MM.1S (cell line): ENCODE measurements around the gene EXOSC5.
"Not testable (repeated sequence)": the region's sequence is repeated elsewhere in the genome, so short reads cannot be mapped to it uniquely, and the experiment has no call there.

Experiments
- DNase-seq: peaks from one replicate; pipeline ENCODE4 v3.0.0-alpha.2; 2015
- H2AFZ ChIP-seq: fragments of 300-600 bp; sonication (generic); 2 replicates; pipeline ENCODE4 v1.6.0; 2016; ENCODE audit warnings: antibody characterized with exemption, low read length
- H3F3A ChIP-seq: fragments of 300-600 bp; sonication (generic); 2 replicates; pipeline ENCODE4 v1.6.1; 2016; ENCODE audit warnings: mild to moderate bottlenecking, antibody characterized with exemption, low read length, moderate library complexity, mixed read lengths; ENCODE audit not compliant: insufficient read depth
- H3K27ac ChIP-seq: fragments of 300-600 bp; sonication (generic); 2 replicates; pipeline ENCODE4 v1.5.1; 2016; ENCODE audit warnings: mild to moderate bottlenecking, low read length
- H3K27me3 ChIP-seq: fragments of 300-600 bp; sonication (generic); replicated peaks from 2 replicates; pipeline ENCODE4 v1.6.0; 2016; ENCODE audit warnings: low read length; ENCODE audit not compliant: insufficient read depth
- H3K36me3 ChIP-seq: fragments of 300-600 bp; sonication (generic); replicated peaks from 2 replicates; pipeline ENCODE4 v1.6.1; 2016; ENCODE audit warnings: mild to moderate bottlenecking, low read length, mixed read lengths; ENCODE audit not compliant: insufficient read depth
- H3K4me1 ChIP-seq: fragments of 300-600 bp; sonication (generic); 2 replicates; pipeline ENCODE4 v1.6.1; 2016; ENCODE audit warnings: low read length, mixed read lengths
- H3K4me2 ChIP-seq: fragments of 300-600 bp; sonication (generic); 2 replicates; pipeline ENCODE4 v1.6.0; 2016; ENCODE audit warnings: low read depth, low read length
- H3K4me3 ChIP-seq: fragments of 300-600 bp; sonication (generic); 2 replicates; pipeline ENCODE4 v1.5.1; 2016; ENCODE audit warnings: low read length, mixed read lengths
- H3K79me2 ChIP-seq: fragments of 300-600 bp; sonication (generic); 2 replicates; pipeline ENCODE4 v1.6.1; 2016; ENCODE audit warnings: mixed run types, low read length, mixed read lengths
- H3K9ac ChIP-seq: fragments of 300-600 bp; sonication (generic); 2 replicates; pipeline ENCODE4 v1.6.1; 2016; ENCODE audit warnings: low read length, mixed read lengths
- H3K9me2 ChIP-seq: fragments of 300-600 bp; sonication (generic); replicated peaks from 2 replicates; pipeline ENCODE4 v1.6.1; 2016; ENCODE audit warnings: mild to moderate bottlenecking, low read length, mixed read lengths; ENCODE audit not compliant: insufficient read depth
- H3K9me3 ChIP-seq: fragments of 300-600 bp; sonication (generic); replicated peaks from 2 replicates; pipeline ENCODE4 v1.6.1; 2016; ENCODE audit warnings: mild to moderate bottlenecking, low read length, mixed read lengths; ENCODE audit not compliant: insufficient read depth
- H4K20me1 ChIP-seq: fragments of 300-600 bp; sonication (generic); 2 replicates; pipeline ENCODE4 v1.6.1; 2016; ENCODE audit warnings: mild to moderate bottlenecking, low read length, moderate library complexity, mixed read lengths; ENCODE audit not compliant: insufficient read depth
- EZH2 ChIP-seq: fragments of 300-600 bp; sonication (generic); optimal IDR thresholded peaks from 2 replicates; pipeline ENCODE3; 2017; ENCODE audit warnings: low read depth, mild to moderate bottlenecking, antibody characterized with exemption, low read length, mixed read lengths
- EZH2phosphoT487 ChIP-seq: fragments of 300-600 bp; sonication (generic); IDR thresholded peaks from 2 replicates; pipeline ENCODE4 v1.6.1; 2018; ENCODE audit warnings: antibody characterized with exemption, low read length
- TF ChIP-seq, protein P1 (sequence below): fragments of 300-600 bp; sonication (generic); IDR thresholded peaks from 2 replicates; pipeline ENCODE4 v1.5.1; 2016; ENCODE audit warnings: antibody characterized with exemption, low read length, mixed read lengths

EXOSC5 gene

DNA sequence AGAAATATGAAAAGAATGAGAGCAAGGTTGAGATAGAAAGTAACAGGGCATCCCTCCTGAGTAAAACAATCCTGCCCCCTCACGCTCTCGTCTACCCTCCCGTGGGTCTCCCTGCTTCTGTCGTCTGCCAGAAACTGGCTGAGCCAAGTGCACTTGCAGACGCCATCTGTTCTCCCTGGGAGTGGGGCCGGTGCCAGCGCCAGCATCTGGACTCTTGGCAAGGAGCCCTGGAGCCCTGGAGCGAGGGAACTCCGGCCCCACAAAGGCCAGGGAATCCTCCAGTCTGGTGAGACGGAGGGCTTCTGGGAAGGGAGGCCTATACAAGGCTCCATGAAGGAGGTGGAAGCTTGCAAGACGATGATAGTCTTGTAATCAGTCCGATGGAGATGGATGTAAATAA lies 23.2 kb downstream of the EXOSC5 start:
- Histone ChIP-seq H3K9me2 (no peaks in the 10 kb centered on the region), H3K4me1 (no peaks in the 10 kb centered on the region), H3K79me2 (no peaks in the 10 kb centered on the region), H4K20me1 (no peaks in the 10 kb centered on the region), H3K4me3 (no peak overlapping the region), H3K4me2 (no peak overlapping the region), H3K36me3 (no peaks in the 10 kb centered on the region), H2AFZ (no peak overlapping the region), H3K27me3 (no peaks in the 10 kb centered on the region), H3K9ac (no peak overlapping the region), H3K9me3 (no peaks in the 10 kb centered on the region), H3F3A (no peaks in the 10 kb centered on the region), H3K27ac (no peak overlapping the region)
- DNase-seq, result no peak
- TF ChIP-seq EZH2, result no peak
- TF ChIP-seq EZH2phosphoT487, result no peak
- TF ChIP-seq, protein P1, sequence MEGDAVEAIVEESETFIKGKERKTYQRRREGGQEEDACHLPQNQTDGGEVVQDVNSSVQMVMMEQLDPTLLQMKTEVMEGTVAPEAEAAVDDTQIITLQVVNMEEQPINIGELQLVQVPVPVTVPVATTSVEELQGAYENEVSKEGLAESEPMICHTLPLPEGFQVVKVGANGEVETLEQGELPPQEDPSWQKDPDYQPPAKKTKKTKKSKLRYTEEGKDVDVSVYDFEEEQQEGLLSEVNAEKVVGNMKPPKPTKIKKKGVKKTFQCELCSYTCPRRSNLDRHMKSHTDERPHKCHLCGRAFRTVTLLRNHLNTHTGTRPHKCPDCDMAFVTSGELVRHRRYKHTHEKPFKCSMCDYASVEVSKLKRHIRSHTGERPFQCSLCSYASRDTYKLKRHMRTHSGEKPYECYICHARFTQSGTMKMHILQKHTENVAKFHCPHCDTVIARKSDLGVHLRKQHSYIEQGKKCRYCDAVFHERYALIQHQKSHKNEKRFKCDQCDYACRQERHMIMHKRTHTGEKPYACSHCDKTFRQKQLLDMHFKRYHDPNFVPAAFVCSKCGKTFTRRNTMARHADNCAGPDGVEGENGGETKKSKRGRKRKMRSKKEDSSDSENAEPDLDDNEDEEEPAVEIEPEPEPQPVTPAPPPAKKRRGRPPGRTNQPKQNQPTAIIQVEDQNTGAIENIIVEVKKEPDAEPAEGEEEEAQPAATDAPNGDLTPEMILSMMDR, result no peak

DNA sequence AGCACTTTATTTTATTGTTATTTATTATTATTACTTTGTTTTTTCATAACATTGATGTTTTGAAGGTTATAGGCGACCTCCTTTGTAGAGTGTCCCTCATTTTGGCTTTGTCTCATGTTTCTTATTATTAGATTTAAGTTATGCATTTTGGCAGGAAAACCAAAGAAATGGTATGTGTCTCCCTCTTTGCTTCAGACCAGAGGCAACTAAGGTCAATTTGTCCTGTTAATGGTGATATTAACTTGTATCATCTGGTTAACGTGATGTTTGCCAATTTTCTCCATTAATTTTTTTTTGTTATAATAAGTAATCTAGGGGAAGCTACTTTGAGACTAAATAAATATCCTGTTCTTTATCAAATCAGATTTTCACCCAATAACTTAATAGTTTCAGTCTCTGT lies 24.7 kb downstream of the EXOSC5 start:
- Histone ChIP-seq H3F3A (no peaks in the 10 kb centered on the region), H3K9me3 (no peaks in the 10 kb centered on the region), H3K4me3 (no peak overlapping the region)

DNA sequence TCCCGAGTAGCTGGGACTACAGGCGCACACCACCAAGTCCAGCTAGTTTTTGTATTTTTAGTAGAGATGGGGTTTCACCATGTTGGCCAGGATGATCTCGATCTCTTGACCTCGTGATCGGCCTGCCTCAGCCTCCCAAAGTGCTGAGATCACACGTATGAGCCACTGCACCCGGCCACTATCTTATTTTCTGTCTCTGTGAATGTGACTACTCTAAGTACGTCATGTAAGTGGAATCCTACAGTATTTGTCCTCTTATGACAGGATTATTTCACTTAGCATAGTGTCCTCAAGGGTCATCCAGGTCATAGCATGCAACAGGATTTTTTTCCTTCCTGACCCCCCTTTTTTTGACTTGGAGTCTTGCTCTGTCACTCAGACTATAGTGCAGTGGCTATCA lies 25.6 kb downstream of the EXOSC5 start:
- no peaks in the 10 kb centered on the region for H3K27me3 ChIP-seq
- H3K4me1 ChIP-seq, result no peaks in the 10 kb centered on the region
- TF ChIP-seq, protein P1, result no peak
- TF ChIP-seq EZH2phosphoT487, result no peak
- H3K79me2 ChIP-seq, result no peaks in the 10 kb centered on the region
- H3K9me3 ChIP-seq, result no peaks in the 10 kb centered on the region
- H3K9me2 ChIP-seq, result no peaks in the 10 kb centered on the region
- no peak overlapping the region for H3K27ac ChIP-seq
- no peak overlapping the region for H2AFZ ChIP-seq
- H3K36me3 ChIP-seq, result no peaks in the 10 kb centered on the region
- no peak overlapping the region for H3K9ac ChIP-seq
- H4K20me1 ChIP-seq, result no peaks in the 10 kb centered on the region
- H3K4me2 ChIP-seq, result no peak overlapping the region
- no peaks in the 10 kb centered on the region for H3F3A ChIP-seq
- H3K4me3 ChIP-seq, result no peak overlapping the region
- DNase-seq, result no peak

More for the DNA sequence above, 24.7 kb downstream of the EXOSC5 start:
- Histone ChIP-seq H3K27ac (no peak overlapping the region), H3K4me1 (no peaks in the 10 kb centered on the region), H3K36me3 (no peaks in the 10 kb centered on the region), H3K27me3 (no peaks in the 10 kb centered on the region), H3K79me2 (no peaks in the 10 kb centered on the region), H3K9me2 (no peaks in the 10 kb centered on the region), H4K20me1 (no peaks in the 10 kb centered on the region), H3K9ac (no peak overlapping the region), H2AFZ (no peak overlapping the region), H3K4me2 (no peak overlapping the region)
- TF ChIP-seq EZH2, result no peak
- DNase-seq, result no peak

- not testable (repeated sequence) for H4K20me1 ChIP-seq, H3K9me2 ChIP-seq, H3K36me3 ChIP-seq, H2AFZ ChIP-seq, H3K9ac ChIP-seq, H3K27me3 ChIP-seq, H3K4me3 ChIP-seq, H3K4me1 ChIP-seq, H3F3A ChIP-seq, H3K9me3 ChIP-seq, H3K27ac ChIP-seq, DNase-seq, H3K79me2 ChIP-seq, H3K4me2 ChIP-seq
Observed at GRCh38 chr19:41371119-41371518, 26.0 kb downstream of the EXOSC5 start.
